Stimulated activated naive CD4-positive, alpha-beta T cell treated with Interleukin-2 at 50 U/mL for 16 hours (primary cell): ENCODE measurements around the gene RSPH1.

Source experiments
- DNase-seq: peaks from one replicate; lab custom pipeline; 2025; lab: John Stamatoyannopoulos, UW

RSPH1 gene

GRCh38 chr21:42446531-42446930 lies 49.5 kb downstream of the RSPH1 start:
- DNase-seq = no peak

DNA sequence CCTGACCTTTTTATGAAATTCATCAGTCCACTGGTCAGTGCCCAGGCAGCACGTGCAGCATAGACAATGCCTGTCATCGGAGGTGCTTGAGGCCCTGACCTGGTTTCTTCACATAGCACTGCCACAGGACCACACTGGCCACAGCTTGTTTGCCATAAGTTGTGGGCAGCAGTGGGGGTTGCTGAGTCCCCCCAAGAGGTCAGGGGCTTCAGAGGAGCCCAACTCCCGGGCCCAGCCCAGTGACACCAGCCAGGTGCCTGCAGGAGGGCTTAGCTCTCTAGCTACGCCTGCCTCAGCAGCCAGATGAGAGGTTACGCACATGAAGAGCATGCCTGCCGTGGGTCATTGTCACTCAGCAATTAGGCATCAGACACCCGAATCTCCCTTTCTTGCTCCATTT lies 50.7 kb downstream of the RSPH1 start:
- DNase-seq = no peak

DNA sequence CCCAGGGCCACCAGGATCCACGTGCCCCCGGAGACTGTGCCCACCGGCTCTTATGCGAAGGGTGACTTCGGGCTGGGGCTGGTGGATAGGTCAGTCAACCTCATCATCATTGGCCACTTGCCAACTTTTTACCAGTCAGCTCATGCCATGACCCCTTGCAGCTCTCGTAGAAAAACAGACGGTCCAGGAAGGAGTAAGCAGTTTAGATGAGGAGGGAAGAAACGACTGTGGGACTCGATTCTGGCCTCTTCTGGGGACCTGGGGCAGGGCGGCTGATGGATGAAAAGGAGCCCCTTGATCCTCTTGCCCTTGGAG lies 51.3 kb downstream of the RSPH1 start:
- DNase-seq = no peak

DNA sequence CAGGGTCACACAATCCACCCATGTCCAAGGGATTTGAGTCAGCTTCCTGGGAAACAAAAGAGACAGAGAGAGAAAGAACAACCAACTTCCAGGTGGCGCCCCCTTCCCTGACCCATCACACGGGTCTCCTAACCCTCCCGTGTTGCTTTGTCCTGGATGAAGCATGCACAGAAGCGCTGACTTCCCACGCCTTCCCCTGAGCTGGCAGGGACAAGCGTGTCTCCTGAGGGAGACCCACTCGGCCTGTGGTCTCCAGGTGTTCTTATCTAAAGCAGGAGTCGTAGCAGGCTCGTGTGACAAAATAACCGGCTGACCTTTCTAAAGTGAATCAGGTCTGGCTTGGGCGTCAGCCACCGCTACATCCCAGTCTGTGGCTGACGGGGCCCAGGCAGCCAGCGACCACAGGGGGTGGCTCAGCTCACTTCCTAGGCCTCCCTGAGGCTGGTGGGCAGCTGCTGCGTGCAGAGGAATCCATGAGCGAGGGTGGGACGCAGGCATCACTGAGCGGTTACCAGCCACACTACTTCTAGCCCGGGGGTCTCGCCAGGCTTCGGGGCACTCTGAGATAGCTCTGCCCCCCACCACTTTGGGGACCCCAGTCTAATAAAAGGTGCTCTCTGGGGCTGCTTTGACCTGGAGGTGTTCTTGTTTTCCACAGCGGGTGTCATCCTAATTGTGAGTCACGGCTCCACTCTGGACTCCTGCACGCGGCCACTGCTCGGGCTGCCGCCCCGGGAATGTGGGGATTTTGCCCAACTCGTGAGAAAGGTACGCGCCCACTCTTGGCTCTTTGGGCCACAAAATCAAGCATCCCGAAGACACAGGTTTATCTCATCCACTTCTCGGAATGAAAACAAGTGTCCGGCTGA lies 51.9 kb downstream of the RSPH1 start:
- DNase-seq = no peak

DNA sequence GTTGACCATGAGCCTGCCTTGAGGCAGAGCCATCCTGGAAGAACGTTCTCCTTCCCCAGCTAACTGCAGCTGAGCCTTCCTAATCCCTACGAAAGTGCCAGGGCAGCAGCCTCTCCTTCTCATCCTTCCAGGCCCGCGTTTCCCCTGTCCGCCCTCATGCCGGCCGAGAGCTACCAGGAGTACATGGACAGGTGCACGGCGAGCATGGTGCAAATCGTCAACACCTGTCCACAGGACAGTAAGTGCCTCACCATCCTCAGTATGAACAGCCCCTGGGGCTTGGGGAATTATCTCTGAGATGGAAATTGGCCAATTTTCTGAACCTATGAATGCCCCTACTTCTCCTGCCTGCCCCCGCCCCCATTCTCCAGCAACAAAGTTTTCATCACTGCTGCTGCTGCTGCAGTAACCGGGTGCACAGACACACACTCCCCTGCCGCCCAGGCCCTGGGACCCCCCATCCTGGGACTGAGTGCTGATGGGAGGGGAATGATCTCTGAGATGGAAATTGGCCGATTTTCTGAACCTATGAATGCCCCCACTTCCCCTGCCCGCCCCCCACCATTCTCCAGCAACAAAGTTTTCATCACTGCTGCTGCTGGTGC lies 52.7 kb downstream of the RSPH1 start:
- no peak for DNase-seq

DNA sequence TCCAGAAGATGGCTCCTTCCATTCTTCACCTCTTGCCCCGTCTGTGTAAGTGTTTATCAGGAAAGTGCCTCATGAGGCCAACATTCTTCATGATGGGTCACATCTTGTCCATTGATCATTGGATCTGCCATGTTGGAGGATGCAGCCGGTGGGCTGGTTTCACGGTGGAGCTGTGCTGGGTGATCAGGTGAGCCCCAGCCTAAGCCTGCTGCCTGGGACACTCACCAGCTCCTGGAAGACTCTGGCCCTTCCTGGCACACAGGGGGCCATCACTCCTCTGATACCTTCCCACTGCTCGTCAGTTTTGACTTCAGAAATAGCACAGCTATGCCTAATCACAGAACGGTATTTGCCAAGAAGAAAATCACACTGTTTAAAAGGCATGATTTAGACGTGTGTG lies 54.1 kb downstream of the RSPH1 start:
- DNase-seq = no peak

GRCh38 chr21:42440187-42440792 lies 55.7 kb downstream of the RSPH1 start:
- peak; percentile 36 for DNase-seq

DNA sequence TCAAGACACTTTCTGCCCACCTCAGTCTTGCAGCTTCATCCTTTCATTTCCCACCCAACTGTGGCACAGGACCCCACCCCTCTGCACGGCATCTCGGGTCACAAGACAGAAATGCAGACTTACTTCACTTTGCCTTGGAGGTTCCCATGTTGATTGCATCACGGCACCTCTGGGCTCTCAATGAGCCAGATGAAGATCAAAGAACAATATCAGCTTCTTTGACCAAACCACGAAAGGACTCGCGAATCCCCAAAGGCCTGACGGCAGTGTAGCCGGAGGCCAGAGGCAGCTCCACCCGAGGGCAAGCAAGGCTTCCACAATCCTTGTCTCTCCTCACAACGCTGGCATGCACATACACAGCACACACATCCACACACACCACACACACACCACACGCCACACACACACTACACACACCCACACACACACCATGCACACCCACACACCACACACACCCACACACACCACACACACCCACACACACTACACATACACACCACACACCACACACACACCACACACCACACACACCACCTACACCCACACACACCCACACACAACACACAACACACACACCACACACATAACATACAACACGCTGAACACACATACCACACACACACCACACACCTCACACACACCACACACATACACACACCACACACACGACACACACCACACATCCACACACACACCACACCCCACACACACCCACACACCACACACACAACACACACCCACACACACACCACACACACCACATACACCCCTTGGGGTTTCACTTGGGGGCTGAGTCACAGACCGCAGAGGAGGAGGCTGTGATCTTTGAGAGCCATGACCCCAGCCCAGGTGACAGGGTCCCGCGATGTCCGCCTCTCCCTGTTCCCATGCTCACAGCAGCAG lies 56.5 kb downstream of the RSPH1 start:
- peak; percentile 41 for DNase-seq

DNA sequence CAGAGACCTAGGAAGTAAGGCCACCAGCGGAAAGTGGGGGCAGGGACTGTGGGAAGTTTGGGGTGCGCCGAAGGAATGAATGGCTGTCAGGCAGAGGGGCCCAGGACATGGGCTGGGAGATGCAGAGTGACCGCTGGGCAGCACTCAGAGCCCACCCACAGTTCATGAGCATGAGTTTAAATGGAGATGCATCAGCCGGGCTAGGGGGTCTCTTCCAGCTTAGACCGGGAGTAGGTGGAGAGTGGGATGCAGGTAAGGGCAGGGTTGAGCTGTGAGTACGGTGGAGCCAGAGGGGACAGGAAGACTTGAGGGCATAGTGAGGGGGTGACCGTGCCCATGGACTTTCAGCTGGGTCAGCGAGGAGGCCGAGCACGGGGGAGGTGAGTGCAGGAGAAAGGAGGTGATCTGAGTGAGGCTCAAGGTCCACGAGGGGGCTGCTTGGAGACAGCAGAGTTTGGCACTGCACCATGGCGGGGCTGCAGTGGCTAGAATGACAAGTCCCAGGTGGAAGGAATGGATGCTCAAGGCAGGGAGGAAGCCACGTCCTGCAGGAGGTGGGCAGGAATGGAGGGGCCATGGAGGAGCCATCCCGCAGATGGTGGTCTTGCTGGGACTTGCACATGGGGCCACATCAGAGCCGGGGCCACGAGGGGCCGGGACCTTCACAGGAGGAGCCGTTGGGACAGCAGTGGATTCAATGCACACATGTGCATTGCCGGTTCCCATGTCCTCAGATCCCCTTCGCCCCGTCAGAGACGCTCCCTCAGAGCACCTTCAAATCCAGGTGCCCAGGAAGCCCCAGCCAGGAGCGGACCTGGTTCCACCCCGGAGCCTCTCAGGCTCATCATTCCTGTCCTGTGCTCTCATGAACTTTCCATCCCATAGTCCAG lies 57.5 kb downstream of the RSPH1 start:
- no peak for DNase-seq

- no peak for DNase-seq
These were observed 58.2 kb downstream of the RSPH1 start for GRCh38 chr21:42437786-42438185.

GRCh38 chr21:42436914-42437313 lies 59.1 kb downstream of the RSPH1 start:
- no peak for DNase-seq

GRCh38 chr21:42435833-42436232 lies 60.2 kb downstream of the RSPH1 start:
- no peak for DNase-seq

DNA sequence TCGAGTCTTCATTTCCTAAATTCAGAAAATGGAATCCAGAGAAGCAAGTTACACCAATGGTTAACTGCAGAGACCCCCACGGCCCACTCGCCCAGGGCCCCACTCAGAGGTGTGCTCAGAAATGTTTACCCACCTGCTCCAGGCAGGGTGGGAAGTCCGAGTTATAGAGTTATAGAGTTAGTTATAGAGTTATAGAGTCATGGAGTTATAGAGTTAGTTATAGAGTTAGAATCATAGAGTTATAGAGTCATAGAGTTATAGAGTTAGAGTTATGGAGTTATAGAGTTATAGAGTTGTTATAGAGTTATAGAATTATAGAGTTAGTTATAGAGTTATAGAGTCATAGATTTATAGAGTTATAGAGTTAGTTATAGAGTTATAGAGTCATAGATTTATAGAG lies 60.6 kb downstream of the RSPH1 start:
- DNase-seq = no peak

DNA sequence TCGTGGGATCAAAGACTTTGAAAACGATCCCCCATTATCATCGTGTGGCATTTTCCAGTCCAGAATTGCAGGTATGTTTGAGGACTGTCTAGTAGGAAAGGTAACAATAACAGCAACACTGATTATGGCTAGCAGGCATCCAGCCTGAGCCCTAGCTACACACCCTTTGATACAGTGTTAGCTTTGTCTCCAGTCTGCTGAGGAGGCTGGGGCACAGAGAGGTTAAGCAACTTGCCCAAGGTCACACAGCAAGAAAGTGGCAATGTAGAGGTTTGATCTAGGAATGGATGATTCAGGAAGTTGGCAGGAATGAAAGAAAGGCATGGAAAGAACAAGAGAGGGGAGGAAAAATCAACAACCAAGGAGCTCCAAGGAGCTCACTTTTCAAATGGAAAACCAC lies 61.1 kb downstream of the RSPH1 start:
- DNase-seq = no peak

DNA sequence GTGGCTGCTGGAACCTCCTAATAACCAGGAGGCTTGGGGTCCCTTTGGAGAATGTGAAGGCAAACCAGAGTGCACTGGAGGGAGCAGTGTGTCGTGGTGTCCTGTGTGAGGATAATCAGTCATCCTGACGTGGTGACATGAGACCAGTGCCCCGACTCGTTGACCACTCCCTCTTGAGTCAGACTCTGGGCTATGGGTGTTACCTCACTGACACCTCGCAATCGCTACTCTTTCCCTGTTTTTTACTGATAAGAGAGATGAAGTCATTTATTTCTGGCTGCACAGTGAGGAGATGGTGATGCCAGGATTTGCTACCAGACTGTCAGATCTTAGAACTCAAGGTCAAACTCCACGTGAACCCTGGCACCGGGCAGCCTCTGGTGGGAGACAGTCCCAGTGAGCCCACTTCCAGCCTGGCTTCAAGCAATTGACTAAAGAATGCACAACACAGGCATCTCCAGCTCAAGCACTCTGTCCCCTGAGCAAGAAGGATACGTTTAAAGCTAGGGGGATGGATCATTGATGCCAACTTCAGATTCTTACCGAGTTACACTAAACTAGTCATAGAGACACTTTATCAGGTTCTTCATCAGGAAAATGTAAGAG lies 62.0 kb downstream of the RSPH1 start:
- no peak for DNase-seq

DNA sequence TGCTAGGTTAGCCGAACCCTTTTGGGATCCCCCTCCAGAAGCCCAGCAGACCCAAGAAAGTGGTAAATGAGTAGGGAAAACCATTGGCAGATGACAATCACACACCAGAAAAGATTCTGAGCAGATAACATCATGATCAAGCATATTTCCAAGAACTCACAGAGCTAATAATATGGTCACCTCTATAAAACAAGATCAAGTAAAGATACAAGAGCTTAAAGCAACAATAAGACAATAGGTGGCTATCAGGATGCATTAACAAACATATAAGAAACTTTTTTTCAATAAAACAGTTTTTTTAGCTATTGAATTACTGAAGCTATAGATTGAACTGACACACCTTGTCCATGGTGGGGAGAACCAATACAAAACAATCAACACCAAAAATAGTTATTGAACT lies 63.3 kb downstream of the RSPH1 start:
- no peak for DNase-seq

DNA sequence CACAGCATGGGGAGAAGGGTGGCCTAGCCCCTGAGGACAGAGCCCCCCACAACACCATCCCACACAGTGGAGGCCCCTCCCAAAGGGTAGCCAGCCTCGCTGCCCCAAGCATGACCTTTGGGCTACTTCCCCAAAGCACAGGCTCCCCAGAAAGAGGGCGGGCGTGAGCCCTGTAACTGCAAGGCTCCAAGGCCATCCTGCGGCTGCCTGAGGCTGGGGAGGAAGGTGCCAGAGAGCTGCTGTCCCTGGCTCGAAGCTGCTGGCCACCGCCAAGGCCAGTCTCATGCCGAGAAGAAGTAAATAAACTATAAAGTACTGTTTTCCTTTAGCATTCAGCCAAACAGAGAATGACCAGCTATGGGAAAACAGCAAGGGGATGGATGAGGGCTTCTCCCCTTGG lies 64.8 kb downstream of the RSPH1 start:
- DNase-seq = no peak

- DNase-seq = no peak
These were observed 65.5 kb downstream of the RSPH1 start for GRCh38 chr21:42430521-42430920.

DNA sequence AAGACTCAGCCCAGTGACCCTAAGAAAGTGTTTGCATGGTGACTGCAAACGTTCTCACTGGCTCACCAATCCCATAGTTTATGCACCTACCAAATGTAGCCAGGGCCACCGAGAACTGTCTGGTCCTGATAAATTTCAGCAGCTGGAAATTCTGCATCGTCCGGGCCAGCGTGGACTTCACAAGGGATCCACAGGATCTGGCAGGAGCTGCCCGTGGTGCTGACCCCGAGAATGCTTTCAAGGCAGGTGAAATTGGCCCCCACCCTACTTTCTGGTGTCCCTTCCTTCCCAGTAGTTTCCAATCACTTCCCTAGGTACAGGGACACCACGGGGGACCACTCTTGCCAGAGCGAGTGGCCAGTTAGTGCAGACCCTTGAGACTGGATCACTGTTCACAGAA lies 66.2 kb downstream of the RSPH1 start:
- no peak for DNase-seq

DNA sequence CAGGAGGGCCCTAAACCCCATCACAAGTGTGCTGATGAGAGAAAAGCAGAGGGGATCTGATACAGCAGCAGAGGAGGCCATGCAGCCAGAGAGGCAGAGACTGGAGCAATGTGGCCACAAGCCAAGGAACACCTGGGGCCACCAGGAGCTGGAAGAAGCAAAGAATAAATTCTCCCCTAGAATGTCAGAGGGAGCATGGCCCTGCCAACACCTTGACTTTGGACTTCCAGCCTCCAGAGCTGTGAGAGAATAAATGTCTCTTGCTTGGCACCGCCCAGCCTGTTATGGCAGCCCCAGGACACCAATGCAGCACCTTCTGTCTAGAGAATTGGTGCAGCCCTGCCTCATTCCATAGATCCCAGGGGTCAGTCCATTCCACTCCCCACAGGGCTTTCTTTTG lies 67.0 kb downstream of the RSPH1 start:
- DNase-seq = no peak

DNA sequence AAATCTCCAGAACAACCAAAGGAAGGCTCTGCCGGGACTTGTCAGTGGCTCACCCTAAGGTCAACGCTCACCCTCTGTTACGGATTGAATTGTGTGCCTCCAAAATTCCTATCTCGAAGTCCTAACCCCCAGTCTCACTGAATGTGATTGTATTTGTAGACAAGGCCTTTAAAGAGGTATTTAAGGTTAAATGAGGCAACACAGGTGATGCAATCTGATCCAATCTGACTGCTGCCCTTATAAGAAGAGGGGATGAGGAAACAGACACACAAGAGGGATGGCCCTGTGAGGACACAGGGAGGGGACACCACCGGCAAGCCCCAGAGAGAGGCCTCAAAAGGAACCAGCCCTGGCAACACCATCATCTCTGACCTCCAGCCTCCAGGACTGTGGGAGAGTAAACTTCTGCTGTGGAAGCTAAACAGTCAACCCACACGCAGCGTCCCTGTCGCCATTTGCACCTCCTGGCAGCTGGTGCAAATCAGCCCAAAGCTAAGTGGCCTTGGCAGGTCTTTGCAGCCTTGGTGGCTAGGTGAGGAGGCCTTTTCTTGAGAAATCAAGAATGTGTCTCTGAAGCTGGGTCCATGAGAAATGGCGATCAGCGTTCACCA lies 68.1 kb downstream of the RSPH1 start:
- no peak for DNase-seq
